Mesothelial cell of epicardium (in vitro differentiated cells): Measurements from ENCODE around the gene IL23A. TPM values are rescaled to one million over a fixed set of nuclear protein-coding genes. Genes with fewer than 3 reads are reported as not detected.

Experiments used
- DNase-seq, 2 experiments: peaks; one replicate each; pipeline ENCODE4 v3.0.0; 2021; ENCODE audit warnings: low spot score in 2 of 2; ENCODE audit not compliant: unreplicated experiment in 2 of 2
- H3K27ac Mint-ChIP-seq: 2 replicates; pipeline ENCODE4 v1.8.0; 2021; ENCODE audit warnings: mixed read lengths
- H3K27me3 Mint-ChIP-seq: 2 replicates; pipeline ENCODE4 v1.8.0; 2021; ENCODE audit warnings: low read depth, mixed read lengths
- H3K36me3 Mint-ChIP-seq: 2 replicates; pipeline ENCODE4 v1.8.0; 2021; ENCODE audit warnings: mixed read lengths
- H3K4me1 Mint-ChIP-seq: 2 replicates; pipeline ENCODE4 v1.8.0; 2021; ENCODE audit warnings: mixed read lengths
- H3K4me3 Mint-ChIP-seq: 2 replicates; pipeline ENCODE4 v1.8.0; 2021; ENCODE audit warnings: mild to moderate bottlenecking, moderate library complexity, mixed read lengths
- H3K9me3 Mint-ChIP-seq: 2 replicates; pipeline ENCODE4 v1.8.0; 2021; ENCODE audit warnings: mixed read lengths
- CTCF ChIP-seq: fragments of 200-600 bp; sonication (generic); IDR thresholded peaks from one replicate; pipeline ENCODE4 v1.5.0; 2021; ENCODE audit warnings: antibody characterized with exemption; ENCODE audit not compliant: unreplicated experiment
- total RNA-seq: library from RNA; stranded (reverse); gene quantifications from 3 replicates; pipeline ENCODE4 v1.2.1, GENCODE V29; 2021

The IL23A gene
- total RNA-seq, 1 donor from 2014 or later: 0.76 TPM

GRCh38 chr12:56387152-56387736 is 48.6 kb downstream of the IL23A start:
- peak overlapping the region; percentile 97 for H3K27ac Mint-ChIP-seq
- TF ChIP-seq CTCF: no peak

GRCh38 chr12:56389412-56389811 is 50.7 kb downstream of the IL23A start:
- no peak overlapping the region for H3K4me3 Mint-ChIP-seq

More at GRCh38 chr12:56387152-56387736, 48.6 kb downstream of the IL23A start:
- Mint-ChIP-seq H3K4me3 (no peak overlapping the region), H3K4me1 (peaks cover 26% of the 10 kb centered on the region), H3K9me3 (no peaks in the 10 kb centered on the region), H3K27me3 (no peaks in the 10 kb centered on the region), H3K36me3 (no peaks in the 10 kb centered on the region)
- DNase-seq: no peak

More at GRCh38 chr12:56389412-56389811, 50.7 kb downstream of the IL23A start:
- DNase-seq: no peak
- H3K27ac Mint-ChIP-seq: peak overlapping the region; percentile 83
- no peaks in the 10 kb centered on the region for H3K36me3 Mint-ChIP-seq
- no peak for TF ChIP-seq CTCF
- no peaks in the 10 kb centered on the region for H3K27me3 Mint-ChIP-seq
- peaks cover 6% of the 10 kb centered on the region for H3K9me3 Mint-ChIP-seq
- peaks cover 26% of the 10 kb centered on the region for H3K4me1 Mint-ChIP-seq

Other genes starting within 250 kb of the IL23A start
- gene PA2G4, start 234.3 kb upstream of the IL23A start, total RNA-seq: 90.4 to 96.7 TPM (median 91.4 TPM) in 3 replicates
- gene RPL41, start 222.3 kb upstream of the IL23A start, total RNA-seq: 3,814 to 4,057 TPM (median 4,017 TPM) in 3 replicates
- gene ZC3H10, start 220.6 kb upstream of the IL23A start, total RNA-seq: 7.8 to 9.2 TPM (median 8.0 TPM) in 3 replicates
- 64.7 to 69.4 TPM (median 67.2 TPM) in 3 replicates for gene ESYT1, start 210.6 kb upstream of the IL23A start, total RNA-seq
- gene MYL6B, start 186.3 kb upstream of the IL23A start, total RNA-seq: 150 to 151 TPM (median 150 TPM) in 3 replicates
- gene MYL6, start 180.5 kb upstream of the IL23A start, total RNA-seq: 800 to 830 TPM (median 827 TPM) in 3 replicates
- 158 to 177 TPM (median 171 TPM) in 3 replicates for gene SMARCC2, start 149.4 kb upstream of the IL23A start, total RNA-seq
- gene RNF41, start 117.0 kb upstream of the IL23A start, total RNA-seq: 47.1 to 49.6 TPM (median 48.1 TPM) in 3 replicates
- gene NABP2, start 114.5 kb upstream of the IL23A start, total RNA-seq: 23.5 to 24.4 TPM (median 23.7 TPM) in 3 replicates
- 0.76 to 1.3 TPM (median 1.1 TPM) in 3 replicates for gene SLC39A5, start 108.8 kb upstream of the IL23A start, total RNA-seq
- 60.7 to 63.2 TPM (median 63.1 TPM) in 3 replicates for gene ANKRD52, start 80.5 kb upstream of the IL23A start, total RNA-seq
- gene COQ10A, start 71.9 kb upstream of the IL23A start, total RNA-seq: 11.0 to 15.3 TPM (median 12.5 TPM) in 3 replicates
- 167 to 195 TPM (median 194 TPM) in 3 replicates for gene CS, start 38.6 kb upstream of the IL23A start, total RNA-seq
- gene CNPY2, start 22.9 kb upstream of the IL23A start, total RNA-seq: 164 to 174 TPM (median 171 TPM) in 3 replicates
- 60.9 to 76.8 TPM (median 66.4 TPM) in 3 replicates for gene PAN2, start 4.9 kb upstream of the IL23A start, total RNA-seq
- gene STAT2, start 21.2 kb downstream of the IL23A start, total RNA-seq: 178 to 188 TPM (median 180 TPM) in 3 replicates
- not detected in 3 replicates for gene APOF, start 24.0 kb downstream of the IL23A start, total RNA-seq
- gene TIMELESS, start 110.5 kb downstream of the IL23A start, total RNA-seq: 26.3 to 27.9 TPM (median 27.6 TPM) in 3 replicates
- not detected in 3 replicates for gene MIP, start 115.8 kb downstream of the IL23A start, total RNA-seq
- 5.7 to 6.0 TPM (median 5.7 TPM) in 3 replicates for gene SPRYD4, start 129.7 kb downstream of the IL23A start, total RNA-seq
- 2.2 to 2.9 TPM (median 2.9 TPM) in 3 replicates for gene GLS2, start 149.3 kb downstream of the IL23A start, total RNA-seq
- gene RBMS2, start 182.9 kb downstream of the IL23A start, total RNA-seq: 78.0 to 89.3 TPM (median 84.3 TPM) in 3 replicates